NCI-H128 (cell line): ENCODE results near the gene POLR2L.

ENCODE experiments used
- DNase-seq: peaks from one replicate; lab custom pipeline; 2025; ENCODE audit not compliant: unreplicated experiment; lab: John Stamatoyannopoulos, UW

POLR2L gene

DNA sequence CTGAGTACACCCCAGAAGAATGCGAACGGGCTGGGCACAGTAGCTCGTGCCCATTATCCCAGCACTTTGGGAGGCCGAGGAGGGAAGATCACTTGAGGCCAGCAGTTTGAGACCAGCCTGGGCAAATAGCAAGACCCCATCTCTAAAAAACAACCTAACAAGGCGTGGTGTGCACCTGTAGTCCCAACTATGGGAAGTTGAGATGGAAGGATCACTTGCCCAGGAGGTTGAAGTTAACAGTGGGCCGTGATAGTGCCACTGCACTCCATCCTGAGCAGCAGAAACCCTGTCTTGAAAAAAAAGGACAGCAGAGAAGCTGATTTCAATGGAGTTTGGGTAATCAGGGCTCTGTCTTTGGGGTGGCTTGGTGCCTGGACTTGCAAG is 29.3 kb downstream of the POLR2L start:
- no peak for DNase-seq

DNA sequence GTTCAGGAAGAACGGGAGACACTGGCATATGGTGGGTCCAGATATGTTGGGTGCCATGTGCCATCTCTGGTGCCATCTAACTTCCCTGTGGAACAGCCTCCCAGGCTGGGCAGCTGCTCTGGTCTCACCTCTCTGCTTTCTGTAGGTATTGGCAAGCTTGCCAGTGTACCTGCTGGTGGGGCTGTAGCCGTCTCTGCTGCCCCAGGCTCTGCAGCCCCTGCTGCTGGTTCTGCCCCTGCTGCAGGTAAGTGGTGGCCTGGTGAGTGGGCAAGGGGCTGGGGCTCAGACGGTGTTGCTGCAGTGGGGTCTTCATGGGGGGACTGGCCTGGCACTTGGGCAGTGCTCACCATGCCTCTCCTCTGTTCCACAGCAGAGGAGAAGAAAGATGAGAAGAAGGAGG is 29.9 kb downstream of the POLR2L start:
- no peak for DNase-seq

DNA sequence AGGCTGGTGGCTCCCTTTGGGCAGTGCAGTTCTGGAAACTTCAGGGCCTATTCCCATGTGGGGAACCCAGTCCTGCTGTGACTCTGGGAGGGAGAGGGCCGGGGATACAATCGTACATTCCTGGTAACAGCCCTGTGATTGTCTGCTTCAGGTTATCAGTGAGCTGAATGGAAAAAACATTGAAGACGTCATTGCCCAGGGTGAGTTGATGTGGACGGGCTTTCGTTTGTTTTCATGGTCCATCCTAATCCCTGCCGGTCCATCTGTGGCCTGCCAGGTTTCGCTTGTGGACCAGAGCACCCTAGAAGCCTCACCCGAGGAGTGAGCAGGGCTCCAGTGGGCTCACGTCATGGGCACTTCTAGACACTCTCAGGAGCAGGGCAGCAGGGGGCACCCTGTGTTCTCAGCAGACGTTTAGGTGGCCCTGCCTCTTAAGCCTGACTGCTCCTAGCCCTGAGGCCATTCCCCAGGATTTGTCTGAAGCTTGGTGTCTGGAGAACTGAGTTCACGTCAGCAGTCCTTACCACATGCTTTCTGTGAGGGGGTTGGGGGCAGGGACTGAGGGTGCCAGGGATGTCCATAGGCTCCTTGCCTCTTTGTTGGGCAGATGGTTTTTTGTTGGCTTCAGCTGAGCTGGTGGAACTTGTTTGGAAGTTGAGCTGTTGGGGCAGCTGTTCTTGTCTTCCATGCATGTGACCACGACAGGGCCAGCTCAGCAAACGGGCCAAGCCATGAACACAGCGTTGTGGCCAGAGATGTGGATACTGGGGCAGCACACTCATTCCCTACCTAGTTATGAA is 30.7 kb downstream of the POLR2L start:
- no peak for DNase-seq

DNA sequence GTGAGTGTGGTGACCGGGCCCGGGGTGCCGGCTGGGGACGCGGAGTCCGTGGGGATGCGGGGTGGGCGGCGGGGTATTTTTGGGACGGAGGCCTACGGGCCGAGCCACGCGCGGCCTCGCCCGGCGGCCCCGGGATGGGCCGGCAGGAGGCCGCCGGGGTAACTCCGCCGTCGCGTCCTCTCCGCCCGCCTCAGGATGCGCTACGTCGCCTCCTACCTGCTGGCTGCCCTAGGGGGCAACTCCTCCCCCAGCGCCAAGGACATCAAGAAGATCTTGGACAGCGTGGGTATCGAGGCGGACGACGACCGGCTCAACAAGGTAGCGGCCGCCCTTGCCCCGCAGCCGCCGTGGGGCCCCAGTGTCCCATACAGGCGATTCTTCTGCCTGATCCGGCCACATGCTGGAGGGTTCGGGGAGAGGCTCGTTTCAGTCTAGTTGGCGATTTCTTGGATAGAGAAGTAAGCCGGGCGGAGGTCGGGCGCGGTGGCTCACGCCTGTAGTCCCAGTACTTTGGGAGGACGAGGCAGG is 32.2 kb downstream of the POLR2L start:
- DNase-seq: no peak

DNA sequence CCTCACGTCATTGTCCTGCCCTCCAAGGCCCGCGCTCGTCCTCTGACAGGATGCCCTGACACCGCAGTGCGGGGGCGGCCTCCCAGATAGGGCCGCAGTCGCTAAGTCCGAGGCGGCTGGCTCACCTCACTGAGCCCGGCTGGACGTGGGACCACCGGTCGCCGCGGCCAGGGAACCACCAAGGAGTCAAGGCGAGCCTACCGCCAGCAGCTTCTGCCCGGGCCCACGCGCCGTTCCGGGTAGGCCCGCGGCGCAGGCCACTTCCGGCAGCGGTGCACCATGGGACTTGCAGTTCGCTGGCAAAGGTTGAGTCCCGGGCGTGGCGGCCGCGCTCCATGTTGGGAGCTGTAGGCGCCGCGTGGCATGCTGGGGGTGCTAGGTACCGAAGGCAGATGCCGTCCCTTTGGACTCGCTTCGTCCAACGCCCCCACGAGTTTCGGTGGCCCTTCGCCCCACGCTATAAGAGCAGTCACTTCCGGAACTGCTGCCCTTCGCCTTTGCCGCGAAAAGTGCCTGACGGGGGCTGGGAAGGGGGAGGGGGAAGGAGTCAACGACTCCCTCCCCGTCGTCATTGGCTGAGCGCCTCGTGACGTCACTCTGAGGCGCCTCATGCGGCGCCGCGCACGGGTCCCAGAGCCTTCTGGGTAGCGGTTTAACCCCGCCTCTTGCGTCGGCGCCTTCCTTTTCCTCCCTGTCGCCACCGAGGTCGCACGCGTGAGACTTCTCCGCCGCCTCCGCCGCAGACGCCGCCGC is 32.9 kb downstream of the POLR2L start, which contains the start of gene RPLP2:
TSS of gene RPLP2 (plus strand) at position 681 of the 753 bp plus-strand sequence. CDS start 268 bp downstream, outside the sequence.
- peak; percentile 94 for DNase-seq

DNA sequence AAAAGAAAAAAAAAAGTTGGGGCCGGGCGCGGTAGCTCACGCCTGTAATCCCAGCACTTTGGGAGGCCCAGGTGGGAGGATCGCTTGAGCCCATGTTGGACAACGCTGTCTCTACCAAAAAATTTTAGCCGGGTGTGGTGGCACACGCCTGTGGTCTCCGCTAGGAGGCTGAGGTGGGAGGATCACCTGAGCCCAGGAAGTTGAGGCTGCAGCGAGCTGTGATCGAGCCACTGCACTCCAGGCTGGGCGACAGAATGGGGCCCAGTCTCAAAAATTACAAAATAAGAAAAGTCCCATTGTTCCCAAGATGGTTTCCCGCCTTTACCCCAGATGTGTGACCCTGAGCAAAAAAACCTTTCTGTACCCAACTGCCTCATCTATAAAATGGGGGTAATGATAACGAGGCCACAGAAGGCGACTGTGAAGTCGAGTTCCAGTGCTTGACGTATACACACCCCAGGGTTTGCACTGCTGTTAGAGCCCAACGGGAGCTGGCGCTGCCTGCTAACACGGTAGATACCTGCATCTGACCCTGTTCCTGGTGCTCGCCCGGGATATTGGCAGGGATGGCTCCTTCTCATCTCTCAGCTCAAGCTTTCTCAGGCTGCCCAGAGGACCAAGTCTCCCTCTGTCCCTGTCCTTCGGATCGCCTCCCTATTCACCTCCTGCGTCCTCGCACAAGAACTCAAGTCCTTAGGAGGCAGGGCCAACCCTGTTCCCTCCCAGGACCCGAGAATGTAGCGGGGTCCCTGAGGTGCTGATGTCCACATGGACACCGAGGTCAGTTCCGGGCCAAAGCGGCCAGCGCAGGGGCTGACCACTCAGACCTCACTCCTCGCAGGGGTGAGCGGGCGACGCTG is 33.7 kb downstream of the POLR2L start:
- no peak for DNase-seq

DNA sequence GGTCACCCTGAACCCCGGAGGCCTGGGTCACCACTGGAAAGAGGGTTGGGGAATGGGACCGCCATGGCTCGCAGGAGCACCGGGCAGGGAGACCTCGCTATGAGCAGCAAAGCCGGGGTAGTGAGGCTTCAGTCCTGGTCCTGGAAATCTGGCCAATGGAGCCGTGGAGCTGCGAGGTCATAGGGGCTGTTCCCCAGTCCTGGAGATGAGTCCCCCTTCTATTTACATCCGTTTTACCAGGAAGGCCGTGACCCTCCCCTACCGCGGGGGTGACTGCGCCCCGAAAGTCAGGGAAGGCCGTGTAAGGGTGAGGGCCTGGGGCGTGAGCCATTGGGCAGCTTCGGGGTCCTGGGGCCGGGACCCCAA is 37.7 kb downstream of the POLR2L start:
- no peak for DNase-seq

DNA sequence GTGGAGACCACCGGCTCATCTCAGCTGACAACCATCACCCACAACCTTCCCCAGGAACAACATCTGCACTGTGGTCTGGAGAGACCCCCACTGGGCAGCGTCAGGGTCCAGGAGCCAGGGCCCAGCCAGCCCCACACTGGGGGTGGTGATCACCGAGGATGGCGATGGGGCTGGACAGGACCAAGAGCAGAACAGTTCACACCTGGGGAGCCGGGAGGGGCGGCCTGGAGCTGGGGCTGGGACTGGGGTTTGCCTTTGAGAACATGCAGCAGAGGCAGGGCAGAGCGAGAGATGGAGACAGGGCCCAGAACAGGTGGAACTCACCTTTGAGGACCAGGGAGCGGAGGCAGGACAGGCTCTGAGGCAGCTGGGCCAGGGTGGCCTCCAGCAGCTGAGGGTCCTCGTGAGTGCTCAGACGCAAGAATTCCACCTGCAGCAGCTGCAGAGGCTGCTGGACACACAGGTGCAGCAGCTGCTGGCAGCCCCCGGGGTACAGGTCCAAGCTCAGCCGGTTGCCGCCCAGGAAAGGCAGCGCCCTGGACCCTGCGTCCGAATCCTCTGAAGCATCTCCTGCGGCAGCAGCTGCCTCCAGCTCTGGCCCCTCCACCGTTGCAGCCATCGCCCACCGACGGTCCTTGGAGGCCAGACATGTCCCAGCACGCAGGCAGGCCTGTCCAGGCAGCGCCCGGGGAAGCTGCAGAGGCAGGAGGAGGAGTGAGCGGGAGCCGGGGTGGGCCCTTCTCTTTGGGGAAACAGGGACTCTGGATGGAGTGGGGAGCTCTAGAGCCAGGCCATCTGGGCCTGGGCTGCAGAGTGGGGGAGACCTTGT is 38.3 kb downstream of the POLR2L start:
- peak; percentile 51 for DNase-seq

DNA sequence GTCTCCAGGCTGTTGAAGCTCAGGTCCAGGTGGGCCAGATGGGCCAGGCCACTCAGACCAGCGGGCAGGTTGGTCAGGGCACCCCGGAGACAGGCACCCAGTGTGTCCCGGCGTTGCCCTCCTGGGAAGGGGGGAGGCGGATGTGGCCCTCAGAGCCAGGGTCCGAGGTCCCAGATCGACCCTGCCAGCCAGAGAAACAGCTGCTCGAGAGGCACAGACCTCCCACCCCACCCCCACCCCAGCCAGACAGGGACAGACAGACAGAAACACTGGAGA is 38.9 kb downstream of the POLR2L start:
- no peak for DNase-seq

DNA sequence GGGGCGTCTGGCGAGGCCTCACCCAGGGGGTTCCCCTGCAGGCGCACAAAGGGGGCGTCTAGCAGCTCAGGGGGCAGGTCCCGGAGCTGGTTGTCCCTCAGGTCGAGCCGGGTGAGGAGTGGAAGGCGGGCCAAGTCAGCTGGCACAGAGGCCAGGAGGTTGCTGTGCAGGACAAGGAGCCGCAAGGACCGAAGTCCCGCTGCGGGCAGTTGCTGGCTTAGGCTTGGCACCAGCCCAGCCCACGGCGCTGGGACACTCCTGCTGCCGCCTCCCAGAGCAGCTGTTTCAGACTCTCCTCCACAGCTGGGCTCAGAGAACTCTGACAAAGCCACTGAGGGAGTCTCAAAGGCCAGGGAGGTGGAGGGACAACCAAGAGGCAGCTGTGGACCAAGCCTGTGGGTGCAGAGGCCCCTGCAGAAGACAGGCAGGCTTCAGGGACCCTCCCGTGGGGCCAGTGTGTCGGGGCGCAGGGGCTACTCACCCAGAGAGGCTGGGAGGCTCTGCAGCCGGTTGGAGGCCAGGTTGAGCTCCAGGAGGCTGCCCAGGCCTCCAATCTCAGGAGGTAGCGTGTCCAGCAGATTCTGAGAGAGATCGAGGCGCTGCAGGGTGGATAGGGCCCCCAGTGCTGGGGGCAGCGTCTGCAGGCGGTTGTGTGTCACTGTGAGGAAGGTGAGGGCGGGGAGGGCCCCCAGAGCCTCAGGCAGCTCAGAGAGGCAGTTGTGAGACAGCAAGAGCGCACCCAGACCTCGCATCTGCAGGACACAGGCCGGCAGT is 39.4 kb downstream of the POLR2L start:
- DNase-seq: no peak

DNA sequence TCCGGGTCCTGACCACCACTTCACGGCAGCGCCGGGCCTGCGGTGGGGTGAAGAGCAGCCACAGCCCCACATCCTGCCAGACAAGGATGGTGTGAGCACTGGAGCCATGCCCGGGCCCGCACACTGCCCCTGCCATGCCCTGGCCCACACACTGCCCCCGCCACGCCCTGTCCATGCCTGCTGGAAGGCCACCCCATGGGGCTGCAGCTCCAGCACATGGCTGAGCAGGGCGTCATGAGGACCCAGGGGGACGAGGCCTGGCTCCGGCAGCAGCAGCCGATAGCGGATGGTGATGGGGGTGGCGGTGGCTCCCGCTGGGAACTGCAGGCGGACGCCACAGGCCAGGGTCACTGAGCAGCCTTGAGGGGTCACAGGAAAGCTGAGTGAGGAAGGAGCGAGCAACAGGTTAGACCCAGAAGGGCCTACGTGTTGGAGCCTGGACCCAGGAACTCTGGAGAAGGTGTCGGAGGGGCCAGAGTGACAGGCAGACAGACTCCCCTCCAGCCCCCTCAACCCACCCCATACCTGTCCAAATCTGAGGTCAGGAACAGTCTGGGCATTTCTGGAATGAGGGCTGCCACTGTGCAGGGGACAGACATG is 40.2 kb downstream of the POLR2L start:
- DNase-seq: no peak

DNA sequence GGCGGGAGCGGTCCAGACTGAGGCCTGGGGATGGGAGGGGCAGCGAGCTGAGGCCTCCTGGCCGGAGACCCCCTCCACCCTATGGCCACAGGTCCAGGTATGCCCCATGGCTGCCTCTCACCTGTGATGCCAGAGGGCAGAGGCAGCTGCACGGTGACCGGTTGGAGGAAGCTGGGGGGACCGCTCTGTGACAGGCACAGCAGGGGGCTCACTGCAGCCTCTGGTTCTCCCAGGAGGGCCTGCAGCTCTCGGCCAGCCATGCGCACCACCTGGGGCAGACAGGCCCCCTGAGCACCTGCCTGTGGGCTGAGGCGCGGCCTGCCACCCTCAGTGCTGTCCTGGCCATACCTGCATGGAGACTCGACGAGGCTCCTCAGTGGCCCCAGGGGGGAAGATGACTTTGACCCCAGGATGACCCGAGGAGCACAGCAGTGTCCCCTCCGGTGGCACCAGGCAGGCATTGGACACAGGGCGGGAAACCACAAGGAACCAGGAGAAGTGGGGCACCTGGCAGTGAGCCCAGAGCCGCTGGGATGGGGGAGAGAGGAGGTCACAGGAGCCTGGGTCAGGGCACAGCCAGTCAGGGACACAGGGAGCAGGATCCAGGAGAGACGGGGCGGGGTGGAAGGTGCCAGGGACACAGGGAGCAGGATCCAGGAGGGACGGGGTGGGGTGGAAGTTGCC is 41.1 kb downstream of the POLR2L start:
- no peak for DNase-seq

DNA sequence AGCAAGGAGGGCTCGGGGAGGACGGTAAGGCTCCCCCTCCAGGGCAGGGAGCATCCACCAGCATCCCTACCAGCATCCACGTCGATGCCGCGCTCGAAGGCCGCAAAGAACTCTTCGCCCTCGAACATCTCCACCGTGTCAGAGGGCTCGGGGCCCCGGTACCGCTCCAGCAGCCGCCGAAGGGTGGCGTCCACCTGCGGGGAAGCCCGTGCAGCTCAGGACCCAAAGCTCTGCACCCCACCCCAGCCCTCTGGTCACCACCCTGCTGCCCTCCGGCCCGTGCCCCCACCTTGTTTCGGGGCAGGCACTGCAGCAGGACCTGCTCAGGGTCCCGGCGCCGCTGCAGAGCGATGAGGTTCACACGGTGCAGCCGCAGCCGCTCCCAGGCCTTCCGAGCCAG is 41.9 kb downstream of the POLR2L start:
- DNase-seq: no peak

DNA sequence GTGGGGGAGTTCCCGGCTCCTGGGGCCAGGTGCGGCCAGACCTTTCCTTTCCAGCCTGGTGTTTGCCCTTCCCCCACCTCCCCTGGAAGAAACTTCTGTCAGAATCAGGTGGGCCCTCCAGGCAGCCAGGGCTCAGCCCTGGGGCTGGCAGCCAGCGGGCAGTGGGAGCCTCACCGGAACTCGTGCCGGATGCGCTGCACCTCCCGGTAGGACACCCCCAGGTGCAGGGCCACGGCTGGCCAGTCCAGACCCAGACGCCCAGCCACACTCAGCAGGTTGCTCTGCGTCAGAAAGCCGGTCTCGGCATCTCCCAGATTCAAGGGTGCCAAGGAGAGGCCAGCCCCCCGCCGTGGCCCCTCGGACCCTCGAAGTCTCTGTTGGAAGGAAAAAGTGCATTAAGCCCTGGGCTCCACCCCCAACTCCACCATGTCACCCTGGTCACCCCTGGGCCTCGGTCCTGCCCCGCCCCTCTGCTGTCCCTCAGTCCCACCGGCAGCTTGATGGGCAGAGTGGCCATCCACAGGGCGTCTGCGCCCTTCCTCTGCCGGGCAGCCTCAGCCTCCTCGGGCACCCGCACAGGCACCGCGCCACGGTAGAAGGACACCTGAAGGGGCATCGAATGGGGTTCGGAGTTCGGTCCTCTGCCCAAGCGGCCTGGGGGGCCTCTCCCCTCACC is 42.5 kb downstream of the POLR2L start:
- DNase-seq: no peak

DNA sequence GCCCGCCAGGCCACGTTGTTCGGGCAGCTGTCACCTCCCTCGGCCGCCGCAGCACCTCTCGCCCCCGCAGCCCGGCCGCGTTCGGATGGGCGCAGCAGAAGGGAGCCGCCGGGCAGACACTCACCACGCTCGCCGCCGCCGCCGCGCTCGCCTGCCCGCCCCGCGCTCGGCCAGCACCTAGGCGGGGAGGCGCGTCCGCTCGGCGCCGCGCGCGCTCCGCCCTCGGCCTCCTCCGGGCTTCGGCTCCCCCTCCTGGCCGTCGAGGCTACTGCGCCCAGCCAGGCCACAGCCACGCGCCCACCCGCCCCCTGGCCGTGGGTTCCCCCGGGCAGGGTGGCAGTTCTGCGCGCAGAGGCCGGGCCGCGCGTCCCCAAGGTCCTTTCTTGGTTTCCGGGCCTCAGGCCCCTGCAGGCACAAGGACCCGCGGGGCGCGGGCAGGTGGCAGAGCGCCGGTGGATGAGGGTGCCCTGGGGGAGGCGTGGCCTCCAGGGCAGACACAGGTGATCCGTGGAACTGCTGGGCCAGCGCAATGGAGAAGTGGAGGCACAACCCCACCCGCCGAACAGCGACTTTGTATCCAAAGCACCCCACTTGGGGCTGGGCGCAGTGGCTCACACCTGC is 44.1 kb downstream of the POLR2L start, which contains the start of gene SLC25A22:
TSS of gene SLC25A22 (minus strand) at position 189 of the 621 bp plus-strand sequence. CDS start 3,275 bp downstream, outside the sequence.
- peak; percentile 66 for DNase-seq

DNA sequence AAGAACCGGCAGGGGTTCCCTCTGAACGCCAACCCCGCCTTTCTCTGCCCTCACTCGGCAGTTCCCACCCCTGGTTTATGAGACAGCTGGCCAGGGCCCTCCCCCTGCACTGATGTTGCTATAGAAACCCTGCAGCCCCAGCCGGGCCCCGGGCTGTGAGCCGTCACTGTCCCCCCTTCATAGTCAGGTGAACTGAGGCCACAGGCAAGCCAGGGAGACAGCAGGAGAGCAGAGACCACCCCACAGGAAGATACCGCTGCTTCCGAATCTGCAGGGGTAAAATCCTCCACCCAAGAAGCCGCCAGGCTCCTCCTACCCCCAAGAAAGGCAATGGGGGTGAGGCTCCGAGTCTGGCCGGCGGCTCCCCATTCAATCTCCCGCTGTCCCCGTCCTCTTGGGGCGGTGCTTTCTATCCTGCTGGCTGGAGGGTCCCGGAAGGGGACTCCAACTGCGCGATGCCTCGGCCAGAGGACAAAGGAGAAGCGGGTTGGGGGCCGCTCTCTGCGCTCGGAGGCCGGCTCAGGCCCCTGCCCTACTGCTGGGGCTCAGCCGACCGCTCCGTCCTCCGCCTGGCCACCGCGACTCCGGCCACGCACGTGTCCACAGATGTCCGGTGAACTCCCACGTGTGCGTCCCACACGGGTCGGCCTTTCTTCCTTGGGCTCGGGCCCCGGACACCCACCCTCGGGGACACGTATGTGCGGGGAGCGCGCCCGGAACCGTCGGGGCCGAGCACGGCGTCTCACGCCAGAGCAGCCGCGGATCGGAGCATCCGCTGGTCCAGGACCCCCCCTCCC is 44.8 kb downstream of the POLR2L start:
- DNase-seq: peak; percentile 63
